Thoracic aorta (tissue), 2 donors: ENCODE results near the gene PLXNA3. TPM values are rescaled to one million over a fixed set of nuclear protein-coding genes. Genes with fewer than 3 reads are reported as not detected.

ENCODE experiments used
- ATAC-seq: fragments of 150-250 bp; one replicate; pipeline ENCODE4 v1.8.0; 2017; ENCODE audit warnings: low read depth; ENCODE audit not compliant: insufficient number of reproducible peaks, low FRiP score
- DNase-seq: peaks from one replicate; pipeline ENCODE4 v3.0.0-alpha.2; 2020; ENCODE audit warnings: low spot score
- H3K27ac ChIP-seq, 2 donors: fragments of 200-600 bp; sonication (generic); 1 replicate in 1 of 2; 2 replicates in 1 of 2; pipeline ENCODE4 v1.5.1; 2016; ENCODE audit warnings: mild to moderate bottlenecking in 2 of 2, moderate library complexity in 2 of 2
- H3K27me3 ChIP-seq: fragments of 200-600 bp; sonication (generic); replicated peaks from 2 replicates; pipeline ENCODE4 v1.6.0; 2016; ENCODE audit warnings: mild to moderate bottlenecking; ENCODE audit not compliant: insufficient read depth
- H3K36me3 ChIP-seq: fragments of 200-600 bp; sonication (generic); one replicate; pipeline ENCODE4 v1.5.1; 2016
- H3K4me1 ChIP-seq, 2 donors: fragments of 200-600 bp; sonication (generic); 1 replicate in 1 of 2; 2 replicates in 1 of 2; pipeline versions ENCODE4 v1.5.1 to v1.6.0; 2016; ENCODE audit warnings: low read depth in 2 of 2, mild to moderate bottlenecking in 1 of 2; ENCODE audit not compliant: control insufficient read depth in 1 of 2
- H3K4me3 ChIP-seq: fragments of 200-600 bp; sonication (generic); 2 replicates; pipeline ENCODE4 v1.5.1; 2016; ENCODE audit warnings: mild to moderate bottlenecking
- H3K9me3 ChIP-seq: fragments of 200-600 bp; sonication (generic); 2 replicates; pipeline ENCODE4 v1.5.1; 2016
- total RNA-seq, 2 donors: library from RNA; depleted of rRNA; stranded (reverse); fragments of >200 nt; gene quantifications; one replicate each; pipeline versions ENCODE4 v1.1.0 to v1.2.3, GENCODE V29; 2016
- TF ChIP-seq, protein P1 (sequence below): fragments of 200-600 bp; sonication (generic); IDR thresholded peaks from one replicate; pipeline ENCODE4 v1.5.1; 2019; ENCODE audit warnings: antibody characterized with exemption

The PLXNA3 gene
- total RNA-seq, 2 donors from 2014 or later: 39.3 to 40.9 TPM

DNA sequence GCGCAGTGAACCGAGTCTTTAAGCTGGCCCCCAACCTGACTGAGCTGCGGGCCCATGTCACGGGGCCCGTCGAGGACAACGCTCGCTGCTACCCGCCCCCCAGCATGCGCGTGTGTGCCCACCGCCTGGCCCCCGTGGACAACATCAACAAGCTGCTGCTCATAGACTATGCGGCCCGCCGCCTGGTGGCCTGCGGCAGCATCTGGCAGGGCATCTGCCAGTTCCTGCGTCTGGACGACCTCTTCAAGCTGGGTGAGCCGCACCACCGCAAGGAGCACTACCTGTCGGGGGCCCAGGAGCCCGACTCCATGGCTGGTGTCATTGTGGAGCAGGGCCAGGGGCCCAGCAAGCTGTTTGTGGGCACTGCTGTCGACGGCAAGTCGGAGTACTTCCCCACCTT, 2.2 kb downstream of the PLXNA3 start:
- Histone ChIP-seq H3K27ac (no peak overlapping the region), H3K36me3 (peaks cover 5% of the 10 kb centered on the region), H3K4me1 (peaks cover 0 to 10% of the 10 kb centered on the region in 2 donors), H3K9me3 (no peaks in the 10 kb centered on the region), H3K27me3 (no peaks in the 10 kb centered on the region), H3K4me3 (peak overlapping the region; percentile 80)
- TF ChIP-seq, protein P1, sequence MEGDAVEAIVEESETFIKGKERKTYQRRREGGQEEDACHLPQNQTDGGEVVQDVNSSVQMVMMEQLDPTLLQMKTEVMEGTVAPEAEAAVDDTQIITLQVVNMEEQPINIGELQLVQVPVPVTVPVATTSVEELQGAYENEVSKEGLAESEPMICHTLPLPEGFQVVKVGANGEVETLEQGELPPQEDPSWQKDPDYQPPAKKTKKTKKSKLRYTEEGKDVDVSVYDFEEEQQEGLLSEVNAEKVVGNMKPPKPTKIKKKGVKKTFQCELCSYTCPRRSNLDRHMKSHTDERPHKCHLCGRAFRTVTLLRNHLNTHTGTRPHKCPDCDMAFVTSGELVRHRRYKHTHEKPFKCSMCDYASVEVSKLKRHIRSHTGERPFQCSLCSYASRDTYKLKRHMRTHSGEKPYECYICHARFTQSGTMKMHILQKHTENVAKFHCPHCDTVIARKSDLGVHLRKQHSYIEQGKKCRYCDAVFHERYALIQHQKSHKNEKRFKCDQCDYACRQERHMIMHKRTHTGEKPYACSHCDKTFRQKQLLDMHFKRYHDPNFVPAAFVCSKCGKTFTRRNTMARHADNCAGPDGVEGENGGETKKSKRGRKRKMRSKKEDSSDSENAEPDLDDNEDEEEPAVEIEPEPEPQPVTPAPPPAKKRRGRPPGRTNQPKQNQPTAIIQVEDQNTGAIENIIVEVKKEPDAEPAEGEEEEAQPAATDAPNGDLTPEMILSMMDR: peak; percentile 15
- DNase-seq (no peak), ATAC-seq (no peak)

- no peak for ATAC-seq
Measured at GRCh38 chrX:154462396-154462795, 4.3 kb downstream of the PLXNA3 start.

DNA sequence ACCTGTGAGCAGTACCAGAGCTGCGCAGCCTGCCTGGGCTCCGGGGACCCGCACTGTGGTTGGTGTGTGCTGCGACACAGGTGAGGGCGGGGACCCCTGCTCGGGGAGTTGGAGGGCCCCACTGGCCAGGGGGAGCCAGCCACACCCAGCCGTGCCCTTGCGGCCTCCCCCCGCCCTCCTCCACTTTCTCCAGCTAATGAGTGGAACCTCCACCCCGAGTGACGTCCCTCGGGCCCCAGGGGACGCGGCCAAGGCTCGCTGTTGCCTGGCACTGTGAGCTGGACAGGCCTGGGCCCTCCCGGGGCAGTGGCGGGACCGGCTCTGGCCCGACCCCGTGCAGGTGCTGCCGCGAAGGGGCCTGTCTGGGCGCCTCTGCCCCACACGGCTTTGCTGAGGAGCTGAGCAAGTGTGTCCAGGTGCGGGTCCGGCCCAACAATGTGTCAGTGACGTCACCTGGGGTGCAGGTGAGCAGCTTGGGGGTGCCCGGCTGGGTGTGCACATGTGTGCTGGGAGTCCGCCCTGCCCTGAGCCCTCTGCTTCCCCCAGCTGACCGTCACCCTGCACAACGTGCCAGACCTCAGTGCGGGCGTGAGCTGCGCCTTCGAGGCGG, 5.6 kb downstream of the PLXNA3 start:
- no peaks in the 10 kb centered on the region for H3K9me3 ChIP-seq
- H3K27ac ChIP-seq: no peak overlapping the region
- TF ChIP-seq, protein P1: no peak
- no peak for DNase-seq
- no peak for ATAC-seq
- H3K27me3 ChIP-seq: no peaks in the 10 kb centered on the region
- peaks cover 0 to 10% of the 10 kb centered on the region in 2 donors for H3K4me1 ChIP-seq
- H3K4me3 ChIP-seq: no peak overlapping the region
- H3K36me3 ChIP-seq: peaks cover 15% of the 10 kb centered on the region

More at GRCh38 chrX:154462396-154462795, 4.3 kb downstream of the PLXNA3 start:
- Histone ChIP-seq H3K27me3 (no peaks in the 10 kb centered on the region), H3K4me1 (peaks cover 0 to 10% of the 10 kb centered on the region in 2 donors), H3K9me3 (no peaks in the 10 kb centered on the region), H3K27ac (no peak overlapping the region), H3K4me3 (no peak overlapping the region), H3K36me3 (peaks cover 15% of the 10 kb centered on the region)
- TF ChIP-seq, protein P1: no peak
- no peak for DNase-seq

GRCh38 chrX:154464806-154465365, 6.8 kb downstream of the PLXNA3 start:
- peaks cover 15% of the 10 kb centered on the region for H3K36me3 ChIP-seq
- peaks cover 0 to 6% of the 10 kb centered on the region in 2 donors for H3K4me1 ChIP-seq
- TF ChIP-seq, protein P1: no peak
- ATAC-seq: no peak
- H3K27me3 ChIP-seq: no peaks in the 10 kb centered on the region
- DNase-seq: no peak
- H3K4me3 ChIP-seq: no peak overlapping the region
- no peaks in the 10 kb centered on the region for H3K9me3 ChIP-seq
- no peak overlapping the region for H3K27ac ChIP-seq

GRCh38 chrX:154465601-154466000, 7.5 kb downstream of the PLXNA3 start:
- H3K36me3 ChIP-seq: peaks cover 15% of the 10 kb centered on the region
- H3K27me3 ChIP-seq: no peaks in the 10 kb centered on the region
- H3K4me1 ChIP-seq: no peaks in the 10 kb centered on the region
- ATAC-seq (no peak), DNase-seq (no peak)
- no peaks in the 10 kb centered on the region for H3K9me3 ChIP-seq
- no peak overlapping the region for H3K27ac ChIP-seq
- TF ChIP-seq, protein P1: no peak
- no peak overlapping the region for H3K4me3 ChIP-seq
